NCI-H2029 treated with DMSO at 0.1 percent for 48 hours (cell line): ENCODE measurements around the gene SRD5A2.
"Not testable (repeated sequence)": the region's sequence is repeated elsewhere in the genome, so short reads cannot be mapped to it uniquely, and the experiment has no call there.

Experiments
- DNase-seq: peaks from one replicate; lab custom pipeline; 2025; lab: John Stamatoyannopoulos, UW

Gene SRD5A2

GRCh38 chr2:31533036-31533435, 47.7 kb downstream of the SRD5A2 start:
- DNase-seq, result no peak

- DNase-seq, result no peak
Observed at GRCh38 chr2:31531101-31531500, 49.6 kb downstream of the SRD5A2 start.

DNA sequence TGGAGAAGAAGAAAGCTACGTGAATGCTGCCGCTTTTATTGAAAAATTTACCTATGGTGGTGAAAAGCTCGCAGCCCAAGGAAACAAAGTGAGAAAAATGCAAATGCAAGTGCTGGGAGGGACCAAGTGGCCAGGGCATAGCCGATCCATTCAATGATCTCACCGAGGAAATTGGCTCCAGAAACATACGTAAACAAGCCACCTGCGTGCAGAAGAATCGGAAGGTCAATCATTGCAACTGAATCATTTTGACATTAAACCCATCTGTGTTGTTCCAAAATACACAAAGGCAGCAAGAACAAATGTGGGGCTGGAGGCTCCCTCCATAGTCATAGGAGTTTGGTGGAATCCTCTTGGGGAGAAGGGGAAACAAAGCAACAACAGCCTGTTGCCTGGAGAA, 51.5 kb downstream of the SRD5A2 start:
- DNase-seq, result no peak

- DNase-seq, result no peak
Observed at GRCh38 chr2:31528823-31529222, 51.9 kb downstream of the SRD5A2 start.

DNA sequence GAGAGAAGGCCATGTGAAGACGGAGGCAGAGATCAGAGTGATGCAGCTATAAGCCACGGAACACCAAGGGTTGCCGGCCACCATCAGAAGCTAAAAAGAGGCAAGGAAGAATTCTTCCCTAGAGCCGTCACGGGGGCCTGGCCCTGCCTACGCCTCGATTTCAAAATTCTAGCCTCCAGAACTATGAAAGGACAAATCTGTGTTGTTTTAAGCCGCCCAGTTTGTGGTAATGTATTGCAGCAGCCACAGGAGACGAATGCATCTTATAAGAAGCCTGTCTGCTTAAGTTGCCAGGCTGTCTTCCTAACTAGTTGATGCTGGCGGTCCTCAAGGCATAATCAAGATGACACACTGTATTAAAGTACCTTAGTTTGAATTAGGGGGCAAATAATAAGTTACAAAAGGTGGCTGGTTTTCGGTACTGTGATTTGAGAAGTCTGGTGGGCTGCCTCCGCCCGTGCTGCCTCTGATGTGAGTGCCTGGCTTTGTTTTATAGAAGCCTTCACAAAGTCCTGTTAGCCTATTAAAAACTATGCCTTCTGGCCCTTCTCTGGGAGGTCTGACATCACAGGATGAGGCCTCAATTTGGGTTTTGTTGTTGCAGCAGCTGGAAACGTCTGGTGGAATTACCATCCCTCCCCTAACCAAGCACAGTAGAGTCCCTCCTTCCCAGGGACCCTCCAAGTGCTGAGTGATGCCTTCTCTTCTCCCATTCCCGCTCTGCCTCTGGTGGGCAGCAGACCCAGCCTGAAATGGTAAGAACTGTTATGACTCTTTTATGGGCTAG, 53.6 kb downstream of the SRD5A2 start:
- DNase-seq, result no peak

DNA sequence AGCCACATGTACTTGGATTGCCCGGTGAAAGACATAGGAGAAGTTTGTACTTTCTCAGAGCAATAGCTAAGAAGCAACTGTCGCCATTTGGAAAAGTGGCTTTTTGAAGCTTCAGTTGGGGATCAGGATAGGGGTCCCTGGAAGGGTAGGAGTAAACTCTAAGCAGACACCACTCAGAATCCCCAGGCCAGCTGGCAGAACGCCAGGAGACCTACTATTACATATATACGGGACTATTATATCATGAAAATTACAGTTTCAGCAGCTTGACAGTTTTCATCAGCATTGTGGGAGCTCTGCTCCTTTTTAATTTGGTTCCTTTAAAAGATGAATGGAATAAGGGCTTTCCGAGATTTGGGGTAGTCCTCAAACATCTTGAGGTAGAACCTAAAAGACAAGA, 54.9 kb downstream of the SRD5A2 start:
- DNase-seq, result no peak

DNA sequence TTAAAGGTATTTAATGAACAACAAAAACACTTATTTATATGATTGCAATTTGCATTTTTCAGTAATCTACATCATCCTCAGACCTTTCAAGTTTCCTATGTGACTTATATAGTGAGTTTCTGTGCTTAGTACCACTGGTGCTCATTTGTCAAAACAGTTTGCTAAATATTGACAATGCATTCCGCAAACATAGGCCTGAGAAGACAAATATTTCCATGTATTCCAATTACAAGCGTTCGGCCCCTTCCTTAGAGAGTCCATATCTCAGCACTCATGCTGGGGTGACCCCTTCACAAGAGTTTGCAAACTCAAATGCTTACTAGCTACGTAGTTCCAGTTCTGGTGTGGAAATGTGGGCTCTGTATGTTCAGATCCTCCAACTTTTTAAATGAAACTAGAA, 56.1 kb downstream of the SRD5A2 start:
- no peak for DNase-seq

- peak; percentile 51 for DNase-seq
Observed at GRCh38 chr2:31523871-31524492, 56.8 kb downstream of the SRD5A2 start.

DNA sequence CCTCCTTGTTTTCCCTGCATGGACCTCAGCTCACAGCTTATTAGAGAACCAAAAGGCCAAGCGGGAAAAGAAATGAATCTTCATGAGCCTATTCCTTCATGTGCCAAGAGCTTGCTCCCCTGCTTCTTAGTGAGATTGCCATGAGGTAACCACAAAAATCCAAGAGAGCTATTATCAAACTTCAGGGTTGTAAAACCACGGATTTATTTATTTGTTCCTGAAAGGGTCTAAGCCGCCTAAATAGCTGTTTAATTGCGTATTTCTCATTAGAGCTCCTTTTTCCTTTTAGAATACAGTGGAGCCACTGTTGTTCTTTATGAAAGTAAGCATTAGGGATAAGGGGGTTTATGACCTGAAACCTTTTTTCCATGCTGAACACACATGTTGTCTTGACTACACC, 58.0 kb downstream of the SRD5A2 start:
- DNase-seq, result no peak

DNA sequence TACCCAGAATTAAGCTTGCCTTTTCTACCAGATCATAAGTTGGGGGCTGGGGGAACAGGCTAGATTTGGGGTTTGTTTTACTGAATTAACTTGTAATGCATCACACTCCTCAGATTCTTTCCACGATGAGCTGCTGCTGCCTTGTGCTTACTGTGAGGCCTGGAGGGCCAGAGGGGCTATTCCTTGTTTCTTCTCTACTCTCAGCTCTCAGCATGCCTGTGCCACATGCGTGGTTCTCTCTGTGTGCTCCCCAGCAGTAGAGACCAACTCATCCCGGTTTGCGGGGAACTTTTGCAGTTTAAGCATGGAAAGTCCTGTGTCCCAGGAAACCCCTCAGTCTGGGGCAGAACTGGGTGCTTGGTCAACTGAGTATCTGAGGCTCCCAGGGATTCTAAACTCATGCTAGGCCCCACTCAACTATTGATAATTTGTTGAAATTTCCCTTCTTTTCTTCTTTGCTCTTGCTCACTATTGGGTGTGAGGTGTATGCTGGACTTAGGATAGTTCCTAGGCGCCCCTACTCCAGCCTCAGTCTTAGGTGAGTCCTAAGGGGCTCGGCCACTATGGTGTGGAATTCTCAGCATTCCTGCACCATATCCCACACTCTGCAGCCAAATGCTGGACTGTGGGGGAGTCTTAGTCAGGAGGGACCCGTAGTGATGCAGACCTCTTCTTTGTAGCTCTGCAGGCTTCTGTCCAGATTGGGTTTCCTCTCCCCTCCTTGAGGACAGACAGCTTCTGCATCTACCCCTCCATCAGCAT, 63.1 kb downstream of the SRD5A2 start:
- no peak for DNase-seq

DNA sequence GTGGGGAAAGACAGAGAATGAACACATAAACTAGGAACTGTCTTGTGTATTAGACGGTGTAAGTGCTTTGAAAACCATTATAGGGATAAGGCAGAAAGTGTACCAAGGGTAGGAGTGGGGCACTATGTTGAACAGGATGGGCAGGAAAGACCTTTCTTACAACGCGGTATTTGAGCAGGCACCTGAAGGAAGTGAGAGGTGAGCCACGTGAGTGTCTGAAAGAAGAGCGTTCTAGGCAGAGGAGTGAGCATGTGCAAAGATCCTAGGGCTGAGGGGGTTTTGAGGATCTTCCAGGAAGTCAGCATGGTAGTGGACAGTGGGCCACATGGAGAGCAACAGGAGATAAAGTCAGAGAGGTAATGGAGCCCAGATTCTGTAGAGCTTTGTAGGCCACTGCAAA, 65.2 kb downstream of the SRD5A2 start:
- no peak for DNase-seq

GRCh38 chr2:31513553-31513952, 67.2 kb downstream of the SRD5A2 start:
- no peak for DNase-seq

DNA sequence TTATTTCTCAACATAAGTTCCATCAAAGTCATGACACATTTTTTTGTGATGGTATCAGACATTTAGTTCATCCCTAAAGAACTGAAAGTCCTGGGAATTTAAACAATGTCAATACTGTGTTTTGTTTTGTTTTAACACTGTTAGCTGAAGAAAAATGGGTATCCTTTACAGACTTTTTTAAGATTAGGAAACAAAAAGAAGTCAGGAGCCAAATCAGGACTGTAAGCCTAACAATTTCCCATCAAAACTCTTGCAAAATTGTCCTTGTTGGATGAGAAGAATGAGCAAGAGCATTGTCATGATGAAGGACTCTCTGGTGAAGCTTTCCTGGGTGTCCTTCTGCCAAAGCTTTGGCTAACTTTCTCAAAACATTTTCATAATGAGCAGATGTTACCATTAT, 69.4 kb downstream of the SRD5A2 start:
- DNase-seq, result no peak

- no peak for DNase-seq
Observed at GRCh38 chr2:31505111-31505510, 75.6 kb downstream of the SRD5A2 start.

- DNase-seq, result no peak
Observed at GRCh38 chr2:31504311-31504710, 76.4 kb downstream of the SRD5A2 start.

GRCh38 chr2:31496451-31496874, 84.3 kb downstream of the SRD5A2 start:
- DNase-seq, result not testable (repeated sequence)

DNA sequence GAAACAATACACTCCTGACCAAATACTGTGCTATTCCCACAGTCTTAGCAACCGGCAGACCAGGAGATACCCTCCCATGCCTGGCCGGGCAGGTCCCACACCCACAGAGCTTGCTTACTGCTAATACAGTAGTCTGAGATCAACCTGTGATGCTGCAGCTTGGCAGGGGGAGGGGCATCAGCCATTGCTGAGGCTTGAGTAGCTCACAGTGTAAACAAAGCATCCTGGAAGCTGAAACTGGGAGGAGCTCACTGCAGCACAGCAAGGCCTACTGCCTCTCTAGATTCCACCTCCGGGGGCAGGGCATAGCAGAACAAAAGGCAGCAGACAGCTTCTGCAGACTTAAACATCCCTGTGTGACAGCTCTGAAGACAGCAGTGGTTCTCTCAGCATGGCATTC, 91.4 kb downstream of the SRD5A2 start:
- peak; percentile 34 for DNase-seq

- no peak for DNase-seq
Observed at GRCh38 chr2:31483246-31483645, 97.5 kb downstream of the SRD5A2 start.

GRCh38 chr2:31476511-31477180, 104.1 kb downstream of the SRD5A2 start:
- no peak for DNase-seq

DNA sequence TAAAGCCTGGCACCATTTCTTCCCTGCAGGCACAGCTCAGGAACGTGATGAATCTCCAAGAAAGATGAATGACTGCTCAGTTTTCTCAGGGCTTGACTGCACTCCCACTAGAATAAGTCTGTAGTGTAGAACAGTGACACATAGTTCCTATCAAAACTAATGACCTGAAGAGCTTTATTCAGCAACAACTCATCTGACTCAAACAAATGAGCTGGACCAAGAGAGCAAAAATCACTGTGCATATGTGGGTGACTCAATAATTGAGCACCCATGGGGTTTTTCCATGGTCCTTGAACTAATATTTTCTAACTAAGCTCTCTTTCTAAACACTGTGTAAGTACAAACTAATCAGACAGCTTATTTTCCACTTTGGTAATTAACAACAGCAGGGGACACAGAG, 105.0 kb downstream of the SRD5A2 start:
- DNase-seq, result no peak

DNA sequence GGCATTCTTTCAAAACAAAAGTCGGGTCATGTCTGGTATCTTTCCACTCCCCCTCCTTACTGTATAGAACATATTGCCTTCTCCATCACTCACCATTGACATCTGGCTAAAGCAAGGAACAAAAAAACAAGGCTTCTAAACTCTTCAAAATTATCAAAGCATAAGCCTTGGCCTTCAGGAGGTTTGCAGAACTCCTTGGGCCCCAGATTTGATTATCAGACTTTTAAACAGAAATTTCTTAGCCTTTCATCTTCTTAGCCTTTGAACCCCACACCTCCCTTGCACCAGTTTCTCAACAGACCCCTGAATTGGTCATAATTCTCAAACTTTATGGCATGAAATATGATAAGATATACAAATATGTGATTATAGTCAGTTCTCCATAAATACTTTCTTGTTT, 106.4 kb downstream of the SRD5A2 start:
- DNase-seq, result no peak
